GM21717 (cell line): Measurements from ENCODE around the gene TMEM184B.

ENCODE experiments used
- ATAC-seq: cut with Tn5 transposase; IDR thresholded peaks from one replicate; pipeline ENCODE4 v1.9.1; 2021; ENCODE audit warnings: mild to moderate bottlenecking, moderate library complexity; ENCODE audit not compliant: unreplicated experiment

The TMEM184B gene

GRCh38 chr22:38282397-38282796, 9.6 kb upstream of the TMEM184B start:
- no peak for ATAC-seq

DNA sequence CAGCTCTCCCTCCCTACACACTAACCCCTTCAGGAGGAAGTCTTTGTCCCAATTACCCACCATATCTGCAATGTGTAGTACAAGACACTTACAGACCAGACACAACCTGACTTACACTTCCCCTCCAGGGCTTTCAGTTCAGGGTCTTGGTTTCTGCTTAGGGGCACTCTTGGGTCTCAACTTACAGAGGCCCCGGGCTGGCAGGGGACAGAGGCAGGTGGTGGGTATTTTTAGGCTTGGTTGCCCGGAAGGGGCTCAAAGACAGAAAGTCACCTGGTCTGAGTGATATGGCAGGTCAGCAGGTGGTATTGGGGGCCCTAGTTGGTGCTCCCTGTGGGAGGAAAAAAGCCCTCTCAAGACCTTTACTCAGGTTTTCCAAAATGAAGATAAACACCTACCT, 3.4 kb upstream of the TMEM184B start:
- no peak for ATAC-seq

GRCh38 chr22:38273135-38273826, 471 bp upstream of the TMEM184B start:
- ATAC-seq: no peak

DNA sequence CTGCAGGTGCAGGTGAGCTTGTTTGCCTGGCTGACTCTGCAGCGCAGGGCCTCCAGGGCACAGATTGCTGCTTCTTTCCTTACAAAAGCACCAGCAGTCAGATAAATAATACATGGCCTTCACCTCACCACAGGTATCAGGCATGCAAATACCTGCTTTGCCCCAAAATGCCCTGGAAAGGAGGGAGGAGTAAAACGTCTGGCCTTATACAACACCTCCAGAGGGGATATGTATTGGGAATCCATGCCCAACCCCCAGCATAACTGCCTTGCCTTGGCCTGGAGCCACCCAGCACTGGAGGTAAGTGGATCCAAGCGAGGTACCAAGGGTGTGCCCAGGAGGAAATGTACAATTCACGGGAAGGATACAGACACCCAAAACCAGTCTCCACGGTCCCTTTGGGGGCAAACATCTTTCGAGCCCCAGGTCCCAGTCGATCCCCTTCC, 860 bp downstream of the TMEM184B start:
- no peak for ATAC-seq

DNA sequence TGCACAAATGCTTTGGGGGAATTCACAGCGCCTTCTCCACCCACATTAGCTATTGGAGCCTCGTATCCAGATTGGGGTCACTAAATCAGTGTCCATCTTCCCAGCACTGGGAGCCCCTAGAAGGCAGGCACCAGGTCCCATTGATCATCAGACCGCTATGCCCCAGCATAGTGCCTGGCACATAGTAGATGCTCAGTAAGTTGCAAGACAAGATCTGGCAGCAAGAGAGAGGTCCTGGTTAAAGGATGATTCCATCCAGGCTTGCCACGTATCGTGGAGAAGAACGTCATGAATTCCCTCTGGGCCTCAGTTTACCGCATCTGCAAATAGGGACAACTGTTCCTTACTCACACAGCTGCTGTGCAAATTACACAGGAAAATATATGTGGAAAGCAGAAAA, 1.7 kb downstream of the TMEM184B start:
- no peak for ATAC-seq

DNA sequence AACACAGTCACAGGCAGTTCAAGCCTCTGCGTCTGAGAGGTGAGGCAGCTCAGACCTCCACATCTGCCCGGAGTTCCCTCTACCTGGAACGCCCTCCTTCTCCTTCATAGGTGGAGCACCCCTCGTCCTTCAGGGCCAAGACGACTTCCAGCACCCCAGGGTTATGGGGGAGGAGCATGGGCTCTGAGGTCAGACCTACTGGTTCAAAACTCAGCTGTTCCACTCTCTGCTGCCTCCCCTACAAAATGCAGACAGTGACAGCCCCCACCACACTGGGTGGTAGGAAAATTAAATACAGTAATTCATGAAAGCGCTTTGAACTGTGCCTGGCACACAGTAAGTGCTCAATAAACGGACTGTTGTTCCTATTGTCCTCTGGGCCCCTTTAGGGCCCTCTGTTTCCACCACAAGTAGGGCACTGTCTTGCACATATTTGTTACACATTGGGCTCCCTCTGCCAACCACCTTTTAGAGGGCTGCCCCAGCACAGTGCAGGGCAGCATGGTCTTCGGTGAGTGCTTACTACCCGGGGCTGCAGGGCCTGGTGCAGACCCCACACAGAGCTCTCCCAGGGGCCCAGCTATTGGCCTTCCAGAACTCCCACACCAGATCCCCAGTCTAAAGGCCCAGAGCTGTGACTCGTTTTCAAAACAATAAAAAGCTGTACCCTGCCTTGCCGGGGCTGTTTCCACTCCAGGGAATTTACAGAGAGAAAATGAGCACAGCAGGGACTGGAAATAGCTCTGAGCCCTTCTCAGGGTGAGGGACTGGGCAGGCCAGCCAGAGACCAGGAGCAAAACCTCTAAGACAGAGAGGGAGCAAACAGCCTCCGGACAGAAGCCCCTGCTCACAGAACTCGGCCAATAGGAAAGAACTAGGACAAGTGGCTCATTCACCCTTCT, 2.5 kb downstream of the TMEM184B start:
- no peak for ATAC-seq

GRCh38 chr22:38269466-38269865, 3.3 kb downstream of the TMEM184B start:
- no peak for ATAC-seq

DNA sequence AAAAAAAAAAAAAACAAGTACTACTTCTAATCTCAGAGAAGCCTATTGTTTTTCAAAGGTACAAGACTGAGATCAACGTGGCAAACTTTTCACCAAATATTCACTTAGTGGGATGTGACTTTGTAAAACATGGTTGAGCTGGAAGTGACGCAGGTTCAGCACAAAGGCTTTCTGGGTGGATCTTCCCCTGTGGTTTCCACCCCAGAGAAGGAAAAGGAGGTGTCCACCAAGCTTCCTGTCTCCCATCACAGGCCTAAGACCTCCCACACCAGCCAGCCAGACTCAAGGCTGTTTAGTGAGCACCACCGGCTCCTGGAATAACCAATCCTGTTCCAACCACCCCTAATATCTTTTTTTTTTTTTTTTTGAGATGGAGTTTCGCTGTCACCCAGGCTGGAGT, 5.7 kb downstream of the TMEM184B start:
- no peak for ATAC-seq

GRCh38 chr22:38266120-38266519, 6.7 kb downstream of the TMEM184B start:
- no peak for ATAC-seq

- ATAC-seq: no peak
Observed at GRCh38 chr22:38264322-38264843, 8.4 kb downstream of the TMEM184B start.

GRCh38 chr22:38262051-38262795, 10.6 kb downstream of the TMEM184B start:
- ATAC-seq: no peak

DNA sequence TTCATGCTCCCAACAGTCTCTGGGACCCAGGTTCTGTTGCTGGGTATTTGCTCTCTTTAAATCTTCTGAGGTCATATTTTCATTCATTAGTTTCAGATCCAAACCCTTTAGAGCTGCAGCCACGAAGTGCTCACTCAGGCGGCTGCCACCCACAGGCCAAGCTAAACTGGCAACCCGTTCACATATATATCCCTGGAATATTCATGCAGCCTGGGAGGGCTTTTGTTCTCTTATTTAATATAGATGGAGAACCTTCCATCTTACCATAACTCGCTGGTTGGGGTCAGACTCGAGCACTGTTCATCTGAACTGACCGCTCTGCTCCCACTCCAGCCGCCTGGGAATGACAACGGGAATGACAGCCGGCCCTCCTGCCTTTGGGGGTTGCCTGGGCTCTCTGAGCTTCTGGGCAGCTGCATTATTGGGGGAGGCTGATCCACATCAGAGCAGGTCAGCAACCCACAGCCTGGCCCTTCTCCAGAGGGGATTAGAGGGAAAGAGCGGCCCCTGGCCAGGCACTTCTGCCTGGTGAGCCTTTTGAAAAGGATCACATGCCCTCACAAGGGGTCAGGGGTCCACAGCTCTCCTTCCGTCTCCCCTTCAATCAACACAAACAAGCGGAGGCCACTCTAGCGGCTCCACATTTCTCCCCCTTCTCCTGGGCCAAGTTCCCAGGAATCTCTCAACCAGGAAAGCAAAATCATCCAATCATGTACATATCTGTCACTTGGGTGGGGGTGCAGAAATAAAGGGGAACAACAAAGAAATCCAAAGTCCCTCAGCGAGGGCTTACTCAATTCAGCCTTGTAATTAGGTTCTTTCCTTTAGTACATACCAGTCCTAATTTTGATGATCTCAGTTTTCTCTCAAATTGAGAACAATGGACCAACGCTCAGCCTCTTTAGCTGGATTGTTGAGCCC, 11.8 kb downstream of the TMEM184B start:
- peak; percentile 18 for ATAC-seq

DNA sequence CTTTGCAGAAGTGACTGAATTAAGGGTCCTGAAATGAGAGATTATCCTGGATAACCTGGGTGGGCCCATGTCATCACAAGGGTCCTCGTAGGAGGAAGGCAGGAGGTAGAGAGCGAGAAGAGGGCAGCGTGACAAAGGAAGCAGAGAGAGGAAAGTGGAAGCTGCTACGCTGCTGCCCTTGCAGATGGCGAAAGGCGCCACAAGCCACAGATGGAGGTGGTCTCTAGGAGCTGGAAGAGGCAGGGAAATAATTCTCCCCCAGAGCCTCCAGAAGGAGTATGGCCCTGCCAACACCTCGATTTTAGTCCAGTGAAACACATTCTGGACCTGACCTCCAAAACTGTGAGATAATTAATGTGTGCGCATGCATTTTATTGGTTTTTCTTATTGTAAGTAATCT, 13.4 kb downstream of the TMEM184B start:
- no peak for ATAC-seq

GRCh38 chr22:38258895-38259294, 13.9 kb downstream of the TMEM184B start:
- ATAC-seq: no peak

GRCh38 chr22:38257650-38258250, 15.1 kb downstream of the TMEM184B start:
- ATAC-seq: no peak

DNA sequence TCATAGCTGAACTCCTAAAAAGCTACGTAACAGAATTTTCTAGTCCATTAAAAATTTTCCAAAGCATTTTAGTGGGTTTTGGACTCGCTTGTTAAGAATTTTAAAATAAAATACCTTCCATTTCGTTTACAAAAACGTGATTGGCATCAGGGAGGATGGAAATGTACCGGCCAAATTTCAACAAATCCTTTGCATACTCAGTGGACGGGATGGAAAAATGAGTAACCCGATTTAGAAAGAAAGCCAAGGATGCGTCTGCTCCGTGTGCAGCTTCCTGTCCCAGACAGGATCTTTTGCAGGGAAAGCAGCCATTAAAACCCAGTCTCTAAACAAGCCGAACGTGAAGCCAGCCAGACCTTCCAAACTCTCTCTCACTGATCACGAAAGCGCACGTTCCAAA, 15.6 kb downstream of the TMEM184B start:
- no peak for ATAC-seq

DNA sequence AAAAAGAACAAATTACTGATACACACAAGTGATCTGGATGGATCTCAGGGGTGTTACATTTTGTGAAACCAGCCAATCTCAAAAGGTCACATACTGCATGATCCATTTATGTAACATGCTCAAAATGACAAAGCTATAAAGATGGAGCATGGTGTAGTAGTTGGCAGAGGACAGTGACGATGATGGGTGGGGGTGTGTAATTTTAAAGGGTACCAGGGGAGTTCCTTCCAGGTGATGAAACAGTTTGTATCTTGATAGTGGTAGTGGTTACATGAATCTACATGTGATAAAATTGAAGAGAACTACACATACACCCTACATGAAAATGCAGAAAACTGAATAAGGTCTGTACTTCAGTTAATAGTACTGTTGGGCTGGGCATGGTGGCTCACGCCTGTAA, 17.1 kb downstream of the TMEM184B start:
- ATAC-seq: no peak

DNA sequence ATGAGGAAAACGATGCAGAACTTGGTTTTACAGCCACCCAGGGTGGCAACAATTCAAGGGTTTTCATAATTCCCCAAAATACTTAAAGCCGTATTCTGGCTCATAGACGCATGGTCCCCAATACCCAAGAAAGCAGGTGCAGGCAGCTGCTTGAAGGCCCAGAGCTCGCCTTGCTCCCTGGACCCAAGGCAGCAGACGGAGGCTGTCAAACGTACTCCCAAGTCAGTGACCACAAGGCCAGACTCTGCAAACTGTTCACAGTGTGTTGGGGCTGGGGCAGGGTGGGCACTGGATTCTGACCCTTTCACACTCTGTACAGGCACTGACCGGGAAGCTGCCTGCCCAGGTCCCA, 21.5 kb downstream of the TMEM184B start:
- ATAC-seq: no peak

- ATAC-seq: no peak
Observed at GRCh38 chr22:38250643-38251340, 22.0 kb downstream of the TMEM184B start.
